Vagina (tissue), 2 donors: Measurements from ENCODE around the gene JADE1.

Experiments
- POLR2AphosphoS5 ChIP-seq, 2 donors: sonication (generic); formaldehyde crosslinking; IDR thresholded peaks; one replicate each; pipeline ENCODE4 v1.9.0; 2017; ENCODE audit warnings: antibody characterized with exemption in 2 of 2, mild to moderate bottlenecking in 2 of 2, low read depth in 1 of 2; ENCODE audit not compliant: insufficient read depth in 1 of 2
- TF ChIP-seq, protein P1 (sequence below), 3 experiments: fragments of 450-650 bp in 2 of 3; fragments of 200-600 bp in 1 of 3; sonication (generic) in 1 of 3; IDR thresholded peaks; one replicate each; pipeline ENCODE4 v1.5.1; 2017 to 2019; ENCODE audit warnings: antibody characterized with exemption in 3 of 3, mild to moderate bottlenecking in 2 of 3, moderate library complexity in 2 of 3

DNA sequence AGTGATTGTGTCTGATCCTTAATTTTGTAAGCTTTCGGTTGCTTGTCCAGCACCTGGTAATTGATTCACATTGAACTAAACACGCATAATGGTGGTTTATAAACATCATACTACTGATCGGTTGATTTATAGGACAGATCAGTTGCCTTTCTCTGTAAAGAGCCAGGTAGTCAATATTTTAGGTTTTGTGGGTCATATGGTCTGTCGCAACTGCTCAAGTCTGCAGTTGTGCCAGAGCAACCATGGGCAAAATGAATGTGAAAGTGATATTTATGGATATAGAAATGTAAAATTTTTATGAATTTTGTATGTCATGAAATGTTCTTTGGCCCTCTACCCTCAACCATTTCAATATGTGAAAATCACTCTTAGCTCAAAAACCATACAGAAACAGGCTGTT, 8.9 kb downstream of the JADE1 start:
- TF ChIP-seq, protein P1, sequence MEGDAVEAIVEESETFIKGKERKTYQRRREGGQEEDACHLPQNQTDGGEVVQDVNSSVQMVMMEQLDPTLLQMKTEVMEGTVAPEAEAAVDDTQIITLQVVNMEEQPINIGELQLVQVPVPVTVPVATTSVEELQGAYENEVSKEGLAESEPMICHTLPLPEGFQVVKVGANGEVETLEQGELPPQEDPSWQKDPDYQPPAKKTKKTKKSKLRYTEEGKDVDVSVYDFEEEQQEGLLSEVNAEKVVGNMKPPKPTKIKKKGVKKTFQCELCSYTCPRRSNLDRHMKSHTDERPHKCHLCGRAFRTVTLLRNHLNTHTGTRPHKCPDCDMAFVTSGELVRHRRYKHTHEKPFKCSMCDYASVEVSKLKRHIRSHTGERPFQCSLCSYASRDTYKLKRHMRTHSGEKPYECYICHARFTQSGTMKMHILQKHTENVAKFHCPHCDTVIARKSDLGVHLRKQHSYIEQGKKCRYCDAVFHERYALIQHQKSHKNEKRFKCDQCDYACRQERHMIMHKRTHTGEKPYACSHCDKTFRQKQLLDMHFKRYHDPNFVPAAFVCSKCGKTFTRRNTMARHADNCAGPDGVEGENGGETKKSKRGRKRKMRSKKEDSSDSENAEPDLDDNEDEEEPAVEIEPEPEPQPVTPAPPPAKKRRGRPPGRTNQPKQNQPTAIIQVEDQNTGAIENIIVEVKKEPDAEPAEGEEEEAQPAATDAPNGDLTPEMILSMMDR (IDR thresholded peaks at IDR 0.05): no peak
- no peak for TF ChIP-seq POLR2AphosphoS5 (IDR thresholded peaks at IDR 0.05; ENCODE audit: insufficient read depth in 1 of 2, low read depth in 1 of 2)
